Heart right ventricle (tissue), 16 donors: Measurements from ENCODE around the gene ARL8B. TPM values are rescaled to one million over a fixed set of nuclear protein-coding genes. Genes with fewer than 3 reads are reported as not detected.

ENCODE experiments used
- ATAC-seq, 8 donors: fragments of 200-7000 bp; cut with Tn5 transposase; one replicate each; pipeline ENCODE4 v1.9.1; 2020; ENCODE audit warnings: mild to moderate bottlenecking in 8 of 8, moderate library complexity in 8 of 8, moderate number of reproducible peaks in 1 of 8
- DNase-seq, 2 donors: peaks; one replicate each; pipeline ENCODE4 v3.0.0-alpha.2; 2020
- H3K27ac ChIP-seq, 10 donors: fragments of 200-600 bp; sonication (generic) in 2 of 10; one replicate each; pipeline versions ENCODE4 v1.5.0 to v1.8.0; 2020 to 2022; ENCODE audit warnings: mild to moderate bottlenecking in 3 of 10
- H3K27me3 ChIP-seq, 7 donors: fragments of 200-600 bp; one replicate each; pipeline ENCODE4 v1.8.0; 2021 to 2022; ENCODE audit warnings: mild to moderate bottlenecking in 2 of 7
- H3K36me3 ChIP-seq, 9 donors: fragments of 200-600 bp; sonication (generic) in 1 of 9; one replicate each; pipeline versions ENCODE4 v1.5.0 to v1.8.0; 2020 to 2022; ENCODE audit warnings: mild to moderate bottlenecking in 2 of 9
- H3K4me1 ChIP-seq, 9 donors: fragments of 200-600 bp; sonication (generic) in 1 of 9; one replicate each; pipeline versions ENCODE4 v1.5.0 to v1.8.0; 2020 to 2022; ENCODE audit warnings: mild to moderate bottlenecking in 4 of 9
- H3K4me3 ChIP-seq, 10 donors: fragments of 200-600 bp; sonication (generic) in 2 of 10; one replicate each; pipeline versions ENCODE4 v1.5.0 to v1.8.0; 2020 to 2022; ENCODE audit warnings: mild to moderate bottlenecking in 7 of 10, moderate library complexity in 2 of 10
- H3K9me3 ChIP-seq, 11 donors: fragments of 200-600 bp in 10 of 11; sonication (generic) in 2 of 11; one replicate each; pipeline versions ENCODE4 v1.5.0 to v1.8.0; 2013 to 2022; ENCODE audit warnings: mild to moderate bottlenecking in 2 of 11, control low read depth in 1 of 11, moderate library complexity in 1 of 11
- CTCF ChIP-seq, 9 donors: fragments of 200-600 bp; sonication (generic) in 2 of 9; IDR thresholded peaks; one replicate each; pipeline versions ENCODE4 v1.5.0 to v1.8.0; 2021 to 2022; ENCODE audit warnings: antibody characterized with exemption in 9 of 9, mild to moderate bottlenecking in 5 of 9, moderate library complexity in 1 of 9
- WGBS, 2 donors: extraction: QIAGEN DNeasy Blood & Tissue Kit; methylation state at CpG; one replicate each; pipeline ENCODE4 v1.1.7; 2013; ENCODE audit warnings: inconsistent platforms in 1 of 2; 5-methylcytosine and 5-hydroxymethylcytosine counted together
- intact Hi-C, 10 donors: fragments of 100-400 bp; cut with DNase I; formaldehyde crosslinking; loops; one replicate each; pipeline versions ENCODE4 v1.11.1 to v1.14.2; 2022
- polyA plus RNA-seq, 2 donors: library from polyadenylated mRNA; stranded (reverse); fragments of 200-250 nt; gene quantifications; one replicate each; pipeline ENCODE4 v1.2.3, GENCODE V29; 2013
- total RNA-seq, 10 donors: library from RNA; stranded (reverse); fragmentation: NEBNext Ultra II Directional in 3 of 10; extraction: Animal tissue kit (Norgen Biotek cat#: 25700) in 3 of 10; gene quantifications; one replicate each; pipeline versions ENCODE4 v1.2.1 to v1.2.4, GENCODE V29; 2021 to 2023
- donor health status: Arrhythmogenic right ventricular cardiomyopathy.
- donor health status: ischemic (EF 13 %, LVEDD 7.1; RV severe dilation, severe dysfunction).
- donor health status: healthy with polysubstance abuse.
- donor health status: DM: no; HTN: yes; CAD: no.
- donor health status: DM: no; HTN: no; CAD: no.
- donor health status: ischemic (EF 25% LVEDD 6.9; RV normal size, moderate dysfunction).
- donor health status: ischemic (EF 25% LVEDD 5.7; RV mildly dilated, moderate dysfunction).
- donor health status: healthy.
- donor health status: DM: yes; HTN: yes; CAD: no.
- donor health status: Ischemic cardiomyopathy.
- donor health status: ischemic (EF 35%, LVEDD 5.7; RV mildly dilated, moderate dysfunction).
- donor health status: nonischemic (EF 11% LVEDD 7.7; RV severe dilation, severe dysfunction).
- donor health status: DM: yes; HTN: yes; CAD: no.
- donor health status: PGD.
- donor health status: ischemic (EF 29% LVEDD 5.4; RV normal size, mild dysfunction).
- donor health status: nonischemic (EF 23%, LVEDD 6.1; RV moderate dilation, normal function).

The ARL8B gene
- total and polyA plus RNA-seq, 12 donors, result 31.7 to 74.1 (median 65.3) TPM

- peak in 1 of 2 donors; percentile 18 for DNase-seq
- Histone ChIP-seq H3K4me3 (peak overlapping the region; percentile 79 to 100 (median 98)), H3K9me3 (no peaks in the 10 kb centered on the region), H3K4me1 (peaks cover 0 to 51% (median 47%) of the 10 kb centered on the region in 9 donors), H3K36me3 (peaks cover 0 to 12% (median 0%) of the 10 kb centered on the region in 9 donors), H3K27me3 (no peaks in the 10 kb centered on the region), H3K27ac (peak overlapping the region; percentile 57 to 97 (median 92))
- ATAC-seq, result peak; percentile 55 to 83 (median 74)
- WGBS, 2 donors, result 3 to 5% methylated on average over 31 of the region's 31 CpGs
- TF ChIP-seq CTCF (IDR thresholded peaks at IDR 0.05), result no peak
- intact Hi-C loops, result loop anchor here in 9 of 10 donors (1.0 to 10.0 kb wide), 4 partner anchors 62 to 64 kb away; partner anchors contain the start of gene EDEM1 (in 9 of the 9)
Measured at GRCh38 chr3:5122741-5123706, 932 bp downstream of the ARL8B start.

DNA sequence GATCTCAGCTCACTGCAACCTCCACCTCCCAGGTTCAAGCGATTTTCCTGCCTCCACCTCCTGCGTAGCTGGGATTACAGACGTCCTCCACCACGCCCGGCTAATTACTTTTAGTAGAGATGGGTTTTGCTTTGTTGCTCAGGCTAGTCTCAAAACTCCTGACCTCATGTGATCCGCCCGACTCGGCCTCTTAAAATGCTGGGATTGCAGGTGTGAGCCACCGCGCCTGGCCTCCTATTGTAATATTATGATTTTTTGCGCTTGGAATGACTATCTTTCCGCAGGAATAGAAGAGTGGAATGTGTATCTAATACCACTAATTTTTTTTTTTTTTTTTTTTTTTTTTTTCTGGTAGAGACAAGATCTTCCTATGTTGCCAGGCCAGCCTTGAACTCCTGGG is 1.8 kb downstream of the ARL8B start:
- no peak for ATAC-seq
- Histone ChIP-seq H3K4me1 (peaks cover 0 to 58% (median 52%) of the 10 kb centered on the region in 9 donors), H3K27ac (peak overlapping the region in 1 of 10 donors; percentile 97)

DNA sequence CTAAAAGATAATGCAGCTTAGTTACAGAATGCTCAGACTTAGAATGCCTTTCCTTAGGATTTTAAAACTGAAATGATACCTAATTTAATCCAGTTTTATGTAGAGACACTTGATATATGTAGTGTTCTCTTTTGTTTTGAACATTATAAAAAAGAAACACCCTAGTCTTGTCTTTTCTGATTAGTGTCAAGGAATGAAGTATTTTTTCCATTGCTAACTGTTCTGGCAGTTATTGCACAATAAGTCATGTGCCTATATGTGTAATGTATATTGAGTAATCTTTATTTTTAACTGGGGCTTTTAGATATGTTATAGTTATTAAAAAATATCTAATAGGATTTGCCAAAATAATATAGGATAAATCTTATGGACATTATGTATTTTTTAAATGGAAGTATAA is 4.5 kb downstream of the ARL8B start:
- intact Hi-C loops, result loop anchor here in 2 of 10 donors (10.0 kb wide), 1 partner anchor 58 kb away; the partner anchor contains the start of gene EDEM1 (in 2 of the 2)
- no peak for ATAC-seq

More for the DNA sequence above, 1.8 kb downstream of the ARL8B start:
- 87 to 89% methylated on average over 12 of the region's 12 CpGs for whole genome bisulfite sequencing, 2 donors
- H3K36me3 ChIP-seq, result peaks cover 0 to 12% (median 0%) of the 10 kb centered on the region in 9 donors
- no peaks in the 10 kb centered on the region for H3K9me3 ChIP-seq
- H3K4me3 ChIP-seq, result peak overlapping the region in 7 of 10 donors; percentile 79 to 100 (median 98)
- H3K27me3 ChIP-seq, result no peaks in the 10 kb centered on the region
- DNase-seq, result no peak
- intact Hi-C loops, result loop anchor here in 8 of 10 donors (2.0 to 10.0 kb wide), 3 partner anchors 61 to 63 kb away; partner anchors contain the start of gene EDEM1 (in 8 of the 8)
- no peak for TF ChIP-seq CTCF (IDR thresholded peaks at IDR 0.05)

More for the DNA sequence above, 4.5 kb downstream of the ARL8B start:
- H3K27me3 ChIP-seq, result no peaks in the 10 kb centered on the region
- peak overlapping the region in 1 of 10 donors; percentile 65 for H3K27ac ChIP-seq
- no peak for DNase-seq
- peaks cover 0 to 64% (median 62%) of the 10 kb centered on the region in 9 donors for H3K4me1 ChIP-seq
- H3K4me3 ChIP-seq, result no peak overlapping the region
- no peaks in the 10 kb centered on the region for H3K9me3 ChIP-seq
- TF ChIP-seq CTCF (IDR thresholded peaks at IDR 0.05), result no peak
- peaks cover 0 to 18% (median 0%) of the 10 kb centered on the region in 9 donors for H3K36me3 ChIP-seq
